OCI-LY7 (cell line): Measurements from ENCODE around the gene KIR2DL3.
"Not testable (repeated sequence)": the region's sequence is repeated elsewhere in the genome, so short reads cannot be mapped to it uniquely, and the experiment has no call there.

Experiments
- EZH2phosphoT487 ChIP-seq: fragments of 200-600 bp; sonication (generic); IDR thresholded peaks from 2 replicates; pipeline ENCODE4 v1.6.1; 2018; ENCODE audit warnings: low read depth, borderline replicate concordance, mild to moderate bottlenecking, mixed run types, antibody characterized with exemption, low read length, moderate library complexity, mixed read lengths
- TF ChIP-seq, protein P1 (sequence below): fragments of 200-600 bp; sonication (generic); conservative IDR thresholded peaks from 2 replicates; pipeline ENCODE4 v1.5.1; 2014; ENCODE audit warnings: mild to moderate bottlenecking, antibody characterized with exemption, low read length, moderate library complexity, mixed read lengths

DNA sequence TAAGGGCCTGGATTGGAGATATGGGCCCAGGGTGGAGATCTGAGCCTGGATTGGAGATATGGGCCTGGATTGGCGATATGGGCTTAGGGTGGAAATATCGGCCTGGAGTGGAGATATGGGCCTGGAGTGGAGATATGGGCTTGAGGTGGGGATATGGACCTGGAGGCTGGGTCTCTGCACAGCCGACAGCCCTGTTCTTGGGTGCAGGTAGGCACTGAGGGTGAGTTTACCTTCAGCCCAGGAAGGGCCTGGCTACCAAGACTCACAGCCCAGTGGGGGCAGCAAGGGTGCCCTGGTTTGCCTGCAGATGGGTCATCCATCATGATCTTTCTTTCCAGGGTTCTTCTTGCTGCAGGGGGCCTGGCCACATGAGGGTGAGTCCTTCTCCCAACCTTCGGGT is 32.2 kb downstream of the KIR2DL3 start:
- TF ChIP-seq, protein P1, sequence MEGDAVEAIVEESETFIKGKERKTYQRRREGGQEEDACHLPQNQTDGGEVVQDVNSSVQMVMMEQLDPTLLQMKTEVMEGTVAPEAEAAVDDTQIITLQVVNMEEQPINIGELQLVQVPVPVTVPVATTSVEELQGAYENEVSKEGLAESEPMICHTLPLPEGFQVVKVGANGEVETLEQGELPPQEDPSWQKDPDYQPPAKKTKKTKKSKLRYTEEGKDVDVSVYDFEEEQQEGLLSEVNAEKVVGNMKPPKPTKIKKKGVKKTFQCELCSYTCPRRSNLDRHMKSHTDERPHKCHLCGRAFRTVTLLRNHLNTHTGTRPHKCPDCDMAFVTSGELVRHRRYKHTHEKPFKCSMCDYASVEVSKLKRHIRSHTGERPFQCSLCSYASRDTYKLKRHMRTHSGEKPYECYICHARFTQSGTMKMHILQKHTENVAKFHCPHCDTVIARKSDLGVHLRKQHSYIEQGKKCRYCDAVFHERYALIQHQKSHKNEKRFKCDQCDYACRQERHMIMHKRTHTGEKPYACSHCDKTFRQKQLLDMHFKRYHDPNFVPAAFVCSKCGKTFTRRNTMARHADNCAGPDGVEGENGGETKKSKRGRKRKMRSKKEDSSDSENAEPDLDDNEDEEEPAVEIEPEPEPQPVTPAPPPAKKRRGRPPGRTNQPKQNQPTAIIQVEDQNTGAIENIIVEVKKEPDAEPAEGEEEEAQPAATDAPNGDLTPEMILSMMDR = not testable (repeated sequence)
- not testable (repeated sequence) for TF ChIP-seq EZH2phosphoT487
